LNCAP (cell line): ENCODE measurements around the gene C12orf43.

Experiments
- CTCF ChIP-seq: fragments of 450-650 bp; IDR thresholded peaks from 2 replicates; pipeline ENCODE4 v1.5.1; 2017; ENCODE audit warnings: mild to moderate bottlenecking

The C12orf43 gene

GRCh38 chr12:120950807-120951206 is 65.5 kb downstream of the C12orf43 start:
- no peak for TF ChIP-seq CTCF
